Stimulated activated CD8-positive, alpha-beta memory T cell treated with anti-CD3 and anti-CD28 coated beads, Interleukin-12 subunit alpha, Interleukin-12 subunit beta, amount 100 ng/mL, for 4 hours (primary cell): ENCODE measurements around the gene MICAL3.
"Not testable (repeated sequence)": the region's sequence is repeated elsewhere in the genome, so short reads cannot be mapped to it uniquely, and the experiment has no call there.

ENCODE experiments used
- DNase-seq: peaks from one replicate; pipeline ENCODE4 v3.0.0-alpha.2; 2020; ENCODE audit warnings: low read depth

Gene MICAL3

DNA sequence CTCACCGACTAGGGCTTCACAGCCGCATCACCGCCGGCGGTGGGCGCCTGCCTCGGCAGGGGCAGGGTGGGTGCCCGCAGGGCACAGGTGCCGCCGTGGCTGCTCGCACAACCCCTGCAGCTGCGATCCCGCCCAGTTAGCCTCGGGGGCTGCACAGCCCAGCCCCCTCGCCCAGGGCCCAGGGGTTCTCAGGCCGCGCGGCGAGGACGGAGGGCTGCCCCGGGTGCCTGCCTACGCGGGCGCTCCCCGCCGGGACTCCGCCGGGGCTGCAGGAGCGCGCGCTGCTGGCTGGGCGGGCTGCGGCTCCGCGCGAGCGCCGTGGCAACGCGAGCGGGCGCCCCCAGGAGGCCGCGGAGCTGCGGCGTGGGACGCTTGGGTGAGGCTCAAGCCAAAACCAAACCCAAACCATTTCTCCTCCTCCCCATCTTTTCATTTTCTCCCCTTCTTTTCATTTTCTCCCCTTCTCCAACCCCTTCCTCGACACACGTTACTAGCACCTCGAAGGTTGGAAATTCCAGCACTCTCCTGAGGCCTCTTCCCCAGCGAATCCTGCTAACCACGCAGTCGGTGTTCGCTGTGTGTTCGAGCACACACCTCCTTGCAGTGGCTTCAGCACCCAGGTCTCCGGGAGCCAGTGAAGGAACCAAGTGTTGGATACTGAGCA lies at the start of gene MICAL3:
Gene MICAL3, minus strand, starts transcription at position 286 of the 664 bp plus-strand sequence. CDS start 117,749 bp downstream, outside the sequence.
- DNase-seq: peak; percentile 45

GRCh38 chr22:18073927-18074326 lies 49.6 kb upstream of the MICAL3 start:
- not testable (repeated sequence) for DNase-seq

DNA sequence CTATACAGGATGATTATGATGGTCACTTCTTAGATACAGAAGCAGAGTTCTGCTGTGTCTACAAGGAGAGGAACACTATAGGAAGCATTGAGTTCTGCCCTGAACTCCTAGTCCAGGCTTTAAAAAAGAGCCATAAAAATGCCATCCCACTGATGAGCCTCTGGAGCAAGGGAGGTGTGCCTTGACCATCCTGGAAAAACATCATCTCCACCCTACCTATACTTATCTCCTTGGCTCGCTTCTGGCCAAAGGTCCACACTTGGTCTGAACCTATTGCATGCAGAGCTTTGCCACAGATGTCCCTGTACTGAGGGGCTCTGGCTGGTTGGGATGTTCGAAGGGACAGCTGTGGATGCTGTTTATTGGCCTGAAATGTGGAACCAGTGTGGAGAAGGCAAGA lies 49.1 kb upstream of the MICAL3 start:
- DNase-seq: no peak

DNA sequence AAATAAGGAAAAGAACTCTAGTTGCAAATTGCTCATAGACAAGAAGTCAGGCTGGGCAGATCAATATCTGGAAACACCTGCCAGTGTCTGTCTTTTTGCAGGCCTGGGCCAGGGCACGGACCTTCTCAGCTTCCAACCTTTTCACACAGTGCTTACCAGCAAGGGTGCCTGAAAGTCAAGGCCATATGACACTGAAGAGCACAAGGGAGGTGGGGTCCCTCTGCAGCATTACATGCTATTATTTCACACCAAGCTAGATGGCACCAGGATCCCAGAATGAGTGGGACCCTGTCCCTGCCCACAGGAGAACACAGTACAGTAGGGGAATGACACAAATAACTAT lies 47.6 kb upstream of the MICAL3 start:
- DNase-seq: no peak

GRCh38 chr22:18071307-18071967 lies 47.1 kb upstream of the MICAL3 start:
- not testable (repeated sequence) for DNase-seq

GRCh38 chr22:18070556-18071306 lies 46.4 kb upstream of the MICAL3 start:
- DNase-seq: no peak

DNA sequence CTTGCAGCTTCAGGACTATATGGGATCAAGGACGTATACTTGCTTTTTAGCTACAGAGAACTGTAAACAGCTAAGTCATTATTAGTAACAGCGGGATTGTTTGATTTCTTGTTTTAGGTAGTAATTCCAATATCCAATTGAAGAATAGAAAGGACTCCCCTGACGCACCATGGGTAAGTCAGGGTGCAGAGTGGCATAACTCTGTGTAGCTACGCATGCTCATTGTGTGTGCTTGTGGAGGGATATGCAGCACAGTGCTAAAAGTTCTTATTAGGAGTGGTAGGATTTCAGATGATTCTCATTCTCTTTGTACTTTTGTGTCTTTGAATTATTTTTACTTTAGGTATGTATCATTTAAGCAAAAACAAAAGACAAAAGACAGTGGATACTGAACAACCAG lies 45.7 kb upstream of the MICAL3 start:
- DNase-seq: no peak

- DNase-seq: no peak
Measured at GRCh38 chr22:18069041-18069440, 44.7 kb upstream of the MICAL3 start.

- DNase-seq: no peak
Measured at GRCh38 chr22:18068381-18068988, 44.1 kb upstream of the MICAL3 start.

DNA sequence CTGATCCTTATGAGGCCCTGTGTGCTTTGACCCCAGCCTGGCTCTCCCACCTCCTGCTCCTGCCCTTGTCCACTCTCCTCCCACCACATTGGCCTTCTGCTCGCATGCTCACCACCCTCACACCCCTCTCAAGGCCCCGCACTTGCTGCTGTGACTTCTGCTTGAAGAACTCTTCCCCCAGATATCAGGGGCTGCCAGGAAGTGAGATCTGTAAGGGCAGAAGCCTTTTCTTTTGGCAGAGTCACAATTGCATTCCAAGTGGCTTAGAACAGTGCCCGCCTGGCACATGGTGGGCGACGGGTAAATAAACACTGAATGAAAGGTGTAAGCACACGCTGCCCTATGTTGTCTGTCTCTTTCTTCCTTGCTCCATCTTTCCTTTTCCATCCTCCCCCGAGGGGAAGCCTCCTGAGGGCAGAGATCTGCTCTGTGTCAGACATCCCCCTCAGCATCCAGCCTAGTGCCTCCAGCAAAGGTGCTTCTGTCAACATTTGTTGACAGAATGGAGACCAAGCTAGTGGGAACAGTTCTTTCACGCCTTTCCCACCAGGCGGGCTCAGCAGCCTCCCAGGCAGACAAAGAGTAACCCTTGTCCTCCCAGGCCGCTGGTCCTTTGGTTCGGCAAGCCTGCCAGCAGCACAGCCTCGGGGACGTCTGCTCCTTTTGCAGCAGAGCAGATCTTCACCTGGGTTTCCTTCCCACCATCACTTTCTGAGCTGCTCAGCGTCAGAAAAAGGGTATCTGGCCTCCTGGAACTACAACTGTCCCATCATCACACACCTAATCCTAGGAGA lies 43.4 kb upstream of the MICAL3 start:
- DNase-seq: no peak

DNA sequence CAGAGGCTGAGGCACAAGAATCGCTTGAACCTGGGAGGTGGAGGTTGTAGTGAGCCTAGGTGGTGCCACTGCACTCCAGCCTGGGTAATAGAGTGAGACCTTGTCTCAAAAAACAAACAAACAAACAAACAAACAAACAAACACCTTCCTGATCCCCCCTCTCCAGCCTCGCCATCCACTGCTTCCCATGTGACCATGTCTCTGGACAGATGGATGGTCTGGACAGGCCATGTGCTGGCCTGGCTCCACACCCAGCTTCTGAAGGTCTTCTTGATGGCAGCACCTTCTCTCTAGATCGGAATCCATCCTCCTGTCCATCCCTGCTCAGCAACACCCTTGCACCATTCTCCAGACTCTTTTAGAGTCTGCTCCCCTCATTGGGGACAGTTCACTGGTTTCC lies 42.8 kb upstream of the MICAL3 start:
- DNase-seq: no peak

- no peak for DNase-seq
Measured at GRCh38 chr22:18066181-18066859, 42.0 kb upstream of the MICAL3 start.

- DNase-seq: no peak
Measured at GRCh38 chr22:18065256-18065655, 40.9 kb upstream of the MICAL3 start.

DNA sequence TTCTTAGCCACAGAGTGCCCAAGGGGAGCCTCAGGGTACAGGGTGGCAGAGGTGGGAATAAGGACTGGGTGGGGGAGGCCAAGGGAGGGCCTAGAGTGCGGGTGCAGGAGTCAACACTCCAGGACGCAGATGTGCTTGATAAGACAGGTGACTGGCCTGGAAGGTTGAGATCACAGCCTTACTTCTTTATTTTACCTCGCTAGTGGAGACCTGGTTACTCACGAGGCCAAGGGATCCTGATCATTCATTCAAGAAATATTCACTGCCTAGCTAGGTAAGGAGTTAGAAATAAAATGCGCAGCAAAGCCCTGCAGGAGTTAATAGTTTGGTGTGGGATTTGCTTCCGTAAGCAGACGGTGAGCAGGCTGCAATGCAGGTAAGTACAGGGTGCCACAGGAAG lies 40.3 kb upstream of the MICAL3 start:
- no peak for DNase-seq

DNA sequence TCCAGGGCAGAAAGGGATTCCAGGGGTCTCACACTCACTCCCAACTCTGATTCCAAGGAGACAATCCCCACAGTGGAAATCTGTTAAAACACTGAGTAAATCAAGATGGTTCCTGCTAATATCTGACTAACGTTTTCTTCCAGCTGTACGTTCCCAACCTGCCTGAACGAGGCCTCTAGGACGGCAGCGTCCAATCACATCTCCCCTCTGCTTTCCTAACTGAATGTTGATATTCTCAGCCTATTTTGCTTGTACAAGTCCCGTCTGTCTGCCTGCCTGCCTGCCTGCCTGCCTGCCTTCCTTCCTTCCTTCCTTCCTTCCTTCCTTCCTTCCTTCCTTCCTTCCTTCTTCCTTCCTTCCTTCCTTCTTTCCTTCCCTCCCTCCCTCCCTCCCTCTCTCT lies 39.4 kb upstream of the MICAL3 start:
- DNase-seq: not testable (repeated sequence)

- no peak for DNase-seq
Measured at GRCh38 chr22:18063306-18063705, 38.9 kb upstream of the MICAL3 start.

DNA sequence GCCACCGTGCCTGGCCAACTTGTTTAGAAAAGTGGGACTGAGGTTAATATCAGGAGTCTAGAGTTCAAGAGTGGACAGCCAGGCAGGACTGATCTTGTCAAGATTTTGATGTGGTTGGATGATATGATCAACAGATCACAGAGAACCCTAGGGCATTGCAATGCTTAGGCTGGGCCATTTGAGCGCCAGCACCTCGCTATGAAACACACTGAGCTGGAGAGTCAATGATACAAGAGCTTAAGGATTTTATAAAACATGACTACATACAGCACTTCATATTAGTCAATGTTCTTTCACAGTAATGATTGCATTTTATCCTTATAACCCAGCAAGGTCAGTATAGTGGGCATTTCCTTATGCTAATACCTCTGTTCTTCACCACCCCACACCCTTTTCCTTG lies 38.1 kb upstream of the MICAL3 start:
- DNase-seq: no peak

GRCh38 chr22:18060646-18061620 lies 36.6 kb upstream of the MICAL3 start:
- DNase-seq: no peak

GRCh38 chr22:18059991-18060390 lies 35.6 kb upstream of the MICAL3 start:
- DNase-seq: no peak

- DNase-seq: no peak
Measured at GRCh38 chr22:18059473-18059872, 35.1 kb upstream of the MICAL3 start.
